Smooth muscle cell of the brain vasculature (primary cell): ENCODE measurements around the gene SGSH.

Experiments used
- DNase-seq: peaks from one replicate; pipeline ENCODE4 v3.0.0-alpha.2; 2012; ENCODE audit warnings: low read depth, low spot score

The SGSH gene

GRCh38 chr17:80183581-80184422 is 36.3 kb downstream of the SGSH start:
- no peak for DNase-seq

- DNase-seq = no peak
Measured at GRCh38 chr17:80182845-80183223, 37.3 kb downstream of the SGSH start.

GRCh38 chr17:80182118-80182844 is 37.9 kb downstream of the SGSH start:
- DNase-seq = no peak

GRCh38 chr17:80181431-80181830 is 38.7 kb downstream of the SGSH start:
- DNase-seq = no peak

GRCh38 chr17:80180192-80180591 is 39.9 kb downstream of the SGSH start:
- no peak for DNase-seq

GRCh38 chr17:80177986-80178595 is 42.0 kb downstream of the SGSH start:
- no peak for DNase-seq

- DNase-seq = no peak
Measured at GRCh38 chr17:80176757-80177156, 43.4 kb downstream of the SGSH start.

- DNase-seq = no peak
Measured at GRCh38 chr17:80173916-80174315, 46.2 kb downstream of the SGSH start.

GRCh38 chr17:80173126-80173525 is 47.0 kb downstream of the SGSH start:
- no peak for DNase-seq

GRCh38 chr17:80171681-80172080 is 48.5 kb downstream of the SGSH start:
- DNase-seq = no peak

- no peak for DNase-seq
Measured at GRCh38 chr17:80169784-80170500, 50.2 kb downstream of the SGSH start, which contains the start of gene CARD14. Gene CARD14 (plus strand): TSS chr17:80170030. CDS start chr17:80181439, 11,409 bp downstream.

- no peak for DNase-seq
Measured at GRCh38 chr17:80169107-80169506, 51.0 kb downstream of the SGSH start.

- DNase-seq = no peak
Measured at GRCh38 chr17:80168371-80168770, 51.8 kb downstream of the SGSH start.

- DNase-seq = no peak
Measured at GRCh38 chr17:80166446-80166845, 53.7 kb downstream of the SGSH start.

- DNase-seq = no peak
Measured at GRCh38 chr17:80164185-80164584, 55.9 kb downstream of the SGSH start.

- DNase-seq = no peak
Measured at GRCh38 chr17:80163336-80163735, 56.8 kb downstream of the SGSH start.

GRCh38 chr17:80160536-80160935 is 59.6 kb downstream of the SGSH start:
- DNase-seq = no peak
